Parathyroid adenoma (tissue), 2 donors: ENCODE measurements around the gene SPACDR.
"Not testable (repeated sequence)": the region's sequence is repeated elsewhere in the genome, so short reads cannot be mapped to it uniquely, and the experiment has no call there.

ENCODE experiments used
- H2AFZ ChIP-seq: fragments of 300-600 bp; sonication (generic); one replicate; pipeline ENCODE4 v1.7.0; 2017; ENCODE audit warnings: antibody characterized with exemption, mild to moderate bottlenecking
- H3K27ac ChIP-seq: fragments of 300-600 bp; sonication (generic); one replicate; pipeline ENCODE4 v1.7.0; 2017
- H3K27me3 ChIP-seq: fragments of 300-600 bp; sonication (generic); one replicate; pipeline ENCODE4 v1.7.0; 2017; ENCODE audit warnings: low read length; ENCODE audit not compliant: control insufficient read depth, insufficient read depth
- H3K36me3 ChIP-seq: fragments of 300-600 bp; sonication (generic); one replicate; pipeline ENCODE4 v1.7.0; 2017; ENCODE audit warnings: low read length; ENCODE audit not compliant: control insufficient read depth, insufficient read depth
- H3K4me1 ChIP-seq: fragments of 300-600 bp; sonication (generic); one replicate; pipeline ENCODE4 v1.7.0; 2017; ENCODE audit warnings: control low read depth
- H3K4me2 ChIP-seq: fragments of 300-600 bp; sonication (generic); one replicate; pipeline ENCODE4 v1.7.0; 2017; ENCODE audit warnings: low read length
- H3K4me3 ChIP-seq: fragments of 300-600 bp; sonication (generic); one replicate; pipeline ENCODE4 v1.7.0; 2017; ENCODE audit warnings: low read depth, low read length
- H3K79me2 ChIP-seq: fragments of 300-600 bp; sonication (generic); one replicate; pipeline ENCODE4 v1.7.0; 2017; ENCODE audit warnings: control low read depth
- H3K9ac ChIP-seq: fragments of 300-600 bp; sonication (generic); one replicate; pipeline ENCODE4 v1.7.0; 2017; ENCODE audit warnings: mild to moderate bottlenecking
- H3K9me3 ChIP-seq: fragments of 300-600 bp; sonication (generic); one replicate; pipeline ENCODE4 v1.7.0; 2017; ENCODE audit warnings: low read length; ENCODE audit not compliant: control insufficient read depth
- TF ChIP-seq, protein P1 (sequence below): fragments of 300-600 bp; sonication (generic); IDR thresholded peaks from one replicate; pipeline ENCODE4 v1.7.0; 2017; ENCODE audit warnings: antibody characterized with exemption, mild to moderate bottlenecking
- donor health status: primary hyperparathyroidism.

SPACDR gene

DNA sequence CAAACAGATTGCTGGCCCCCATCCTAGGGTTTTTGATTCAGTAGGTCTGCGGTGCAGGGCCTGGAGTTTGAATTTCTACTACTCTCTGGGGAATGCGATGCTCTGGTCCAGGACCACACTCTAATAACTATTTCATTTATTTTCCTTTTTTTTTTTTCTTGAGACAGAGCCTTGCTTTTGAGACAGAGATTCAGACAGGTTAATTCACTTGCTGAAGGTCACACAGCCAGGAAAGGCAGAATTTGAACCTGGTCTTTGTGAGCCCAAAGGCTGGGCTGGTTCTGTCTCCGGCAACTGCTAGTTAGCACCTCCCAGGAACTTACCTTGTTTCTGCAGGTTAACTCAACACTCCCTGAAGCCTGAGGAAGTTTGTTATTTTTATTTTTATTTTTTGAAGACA is 11.5 kb downstream of the SPACDR start:
- TF ChIP-seq, protein P1, sequence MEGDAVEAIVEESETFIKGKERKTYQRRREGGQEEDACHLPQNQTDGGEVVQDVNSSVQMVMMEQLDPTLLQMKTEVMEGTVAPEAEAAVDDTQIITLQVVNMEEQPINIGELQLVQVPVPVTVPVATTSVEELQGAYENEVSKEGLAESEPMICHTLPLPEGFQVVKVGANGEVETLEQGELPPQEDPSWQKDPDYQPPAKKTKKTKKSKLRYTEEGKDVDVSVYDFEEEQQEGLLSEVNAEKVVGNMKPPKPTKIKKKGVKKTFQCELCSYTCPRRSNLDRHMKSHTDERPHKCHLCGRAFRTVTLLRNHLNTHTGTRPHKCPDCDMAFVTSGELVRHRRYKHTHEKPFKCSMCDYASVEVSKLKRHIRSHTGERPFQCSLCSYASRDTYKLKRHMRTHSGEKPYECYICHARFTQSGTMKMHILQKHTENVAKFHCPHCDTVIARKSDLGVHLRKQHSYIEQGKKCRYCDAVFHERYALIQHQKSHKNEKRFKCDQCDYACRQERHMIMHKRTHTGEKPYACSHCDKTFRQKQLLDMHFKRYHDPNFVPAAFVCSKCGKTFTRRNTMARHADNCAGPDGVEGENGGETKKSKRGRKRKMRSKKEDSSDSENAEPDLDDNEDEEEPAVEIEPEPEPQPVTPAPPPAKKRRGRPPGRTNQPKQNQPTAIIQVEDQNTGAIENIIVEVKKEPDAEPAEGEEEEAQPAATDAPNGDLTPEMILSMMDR, result no peak
- H3K9ac ChIP-seq, result no peak overlapping the region
- H3K36me3 ChIP-seq, result no peaks in the 10 kb centered on the region
- H3K4me3 ChIP-seq, result no peak overlapping the region
- no peaks in the 10 kb centered on the region for H3K27me3 ChIP-seq
- no peak overlapping the region for H3K27ac ChIP-seq
- no peaks in the 10 kb centered on the region for H3K79me2 ChIP-seq
- no peak overlapping the region for H2AFZ ChIP-seq
- no peak overlapping the region for H3K4me2 ChIP-seq
- H3K9me3 ChIP-seq, result no peaks in the 10 kb centered on the region
- peaks cover 4% of the 10 kb centered on the region for H3K4me1 ChIP-seq

DNA sequence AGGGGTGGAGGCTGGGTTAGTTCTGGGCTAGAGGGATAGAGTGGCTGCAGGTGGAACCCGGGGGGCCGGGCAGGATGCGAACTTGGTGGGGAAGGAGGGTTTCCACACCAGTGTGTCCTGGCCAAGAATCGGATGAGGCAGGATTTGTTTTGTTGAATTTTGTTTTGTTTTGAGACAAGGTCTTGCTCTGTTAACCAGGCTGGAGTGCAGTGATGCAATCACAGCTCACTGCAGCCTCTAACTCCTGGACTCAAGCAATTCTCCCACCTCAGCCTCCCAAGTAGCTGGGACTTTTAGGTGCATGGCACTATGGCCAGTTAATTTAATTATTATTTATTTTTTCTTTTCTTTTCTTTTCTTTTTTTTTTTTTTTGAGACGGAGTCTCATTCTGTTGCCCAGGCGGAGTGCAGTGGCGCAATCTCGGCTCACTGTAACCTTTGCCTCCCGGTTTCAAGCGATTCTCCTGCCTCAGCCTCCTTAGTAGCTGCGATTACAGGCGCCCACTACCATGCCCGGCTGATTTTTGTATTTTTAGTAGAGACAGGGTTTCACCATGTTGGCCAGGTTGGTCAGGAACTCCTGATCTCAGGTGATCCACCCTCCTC is 14.8 kb downstream of the SPACDR start:
- H3K4me3 ChIP-seq, result peak overlapping the region; percentile 98
- H3K9me3 ChIP-seq, result no peaks in the 10 kb centered on the region
- peaks cover 7% of the 10 kb centered on the region for H3K4me1 ChIP-seq
- H3K27ac ChIP-seq, result no peak overlapping the region
- no peaks in the 10 kb centered on the region for H3K36me3 ChIP-seq
- no peaks in the 10 kb centered on the region for H3K27me3 ChIP-seq
- peak overlapping the region; percentile 98 for H3K4me2 ChIP-seq
- H2AFZ ChIP-seq, result no peak overlapping the region
- TF ChIP-seq, protein P1, result no peak
- no peak overlapping the region for H3K9ac ChIP-seq
- no peaks in the 10 kb centered on the region for H3K79me2 ChIP-seq

DNA sequence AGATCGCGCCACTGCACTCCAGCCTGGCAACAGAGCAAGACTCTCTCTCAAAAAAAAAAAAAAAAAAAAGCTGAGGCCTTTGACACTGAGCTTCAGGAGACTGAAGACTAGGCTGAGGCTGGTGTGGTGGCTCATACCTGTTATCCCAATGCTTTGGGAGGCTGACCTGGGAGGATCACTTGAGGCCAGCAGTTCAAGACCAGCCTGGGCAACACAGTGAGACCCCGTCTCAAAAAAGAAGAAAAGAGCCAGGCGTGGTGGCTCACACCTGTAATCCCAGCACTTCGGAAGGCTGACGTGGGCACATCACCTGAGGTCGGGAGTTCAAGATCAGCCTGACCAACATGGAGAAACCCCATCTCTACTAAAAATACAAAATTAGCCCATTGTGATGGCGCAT is 16.7 kb downstream of the SPACDR start:
- H2AFZ ChIP-seq, H3K9ac ChIP-seq, H3K27ac ChIP-seq, H3K4me2 ChIP-seq, H3K36me3 ChIP-seq, H3K9me3 ChIP-seq, H3K4me3 ChIP-seq, H3K4me1 ChIP-seq, H3K27me3 ChIP-seq, H3K79me2 ChIP-seq: not testable (repeated sequence)

DNA sequence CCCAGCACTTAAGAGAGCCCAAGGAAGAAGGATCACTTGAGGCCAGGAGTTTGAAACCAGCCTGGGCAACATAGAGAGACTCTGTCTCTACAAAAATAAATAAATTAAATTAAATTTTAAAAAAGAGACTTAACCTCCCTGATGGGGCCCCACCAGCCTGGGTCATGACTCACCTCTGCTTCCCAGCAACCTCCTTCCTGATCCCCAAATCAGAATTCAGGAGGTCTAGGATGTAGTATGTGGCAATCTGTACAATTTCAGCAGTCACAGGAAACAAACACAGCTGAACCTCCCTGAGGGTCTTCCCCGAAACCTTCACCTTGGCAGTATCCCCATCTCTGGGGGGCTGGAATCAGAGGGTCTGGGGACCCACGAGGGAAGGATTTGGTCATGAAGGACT is 18.0 kb downstream of the SPACDR start:
- Histone ChIP-seq H3K9me3 (no peaks in the 10 kb centered on the region), H3K4me3 (no peak overlapping the region), H2AFZ (no peak overlapping the region), H3K36me3 (no peaks in the 10 kb centered on the region), H3K4me2 (no peak overlapping the region), H3K27me3 (no peaks in the 10 kb centered on the region), H3K79me2 (no peaks in the 10 kb centered on the region), H3K4me1 (peaks cover 7% of the 10 kb centered on the region), H3K27ac (peak overlapping the region; percentile 33), H3K9ac (no peak overlapping the region)
- TF ChIP-seq, protein P1, result no peak

DNA sequence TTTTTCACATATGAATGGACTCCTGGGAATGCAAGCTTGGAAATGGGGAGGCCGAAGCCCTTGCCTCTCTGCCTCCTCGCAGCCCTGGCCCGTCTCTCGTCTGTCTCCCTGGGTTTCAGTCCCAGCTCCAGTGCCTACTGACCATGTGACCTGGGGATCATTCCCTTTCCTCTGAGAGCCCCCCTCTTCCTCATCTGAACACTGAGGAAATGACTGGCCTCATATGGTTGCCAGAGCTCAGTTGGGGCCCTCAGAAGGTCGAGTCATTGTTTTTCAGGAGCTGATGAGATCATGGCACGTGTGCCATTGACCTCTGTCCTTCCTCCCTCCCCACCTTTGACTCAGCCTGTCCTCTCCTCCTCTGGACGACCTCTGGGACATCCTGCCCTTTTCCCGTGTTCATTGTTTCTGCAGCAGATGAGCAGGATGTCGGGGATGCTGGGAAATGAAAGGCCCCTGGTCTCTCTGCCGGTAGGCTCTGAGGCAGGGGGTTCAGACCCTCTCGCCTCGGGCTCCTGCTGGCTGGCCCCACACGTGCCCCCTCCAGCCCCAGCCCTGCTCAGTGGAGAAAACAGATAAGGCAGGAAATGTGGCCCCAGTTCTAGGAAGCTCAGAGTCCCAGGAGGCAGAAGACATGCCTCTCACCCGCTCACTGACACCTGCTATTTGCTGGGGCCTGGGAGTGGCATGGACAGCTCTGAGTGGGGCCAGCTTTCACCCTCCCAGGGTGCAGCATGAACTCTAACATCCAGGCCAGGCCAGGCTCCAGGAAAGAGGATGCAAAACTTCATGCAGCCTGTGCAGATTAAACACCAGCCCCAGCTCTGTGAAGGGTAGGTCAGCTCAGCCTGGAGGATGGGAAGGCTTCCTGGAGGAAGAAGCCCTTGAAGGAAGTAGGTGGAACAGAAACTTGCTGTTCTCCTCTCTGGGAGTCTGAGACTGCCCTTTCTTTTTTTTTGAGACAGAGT is 19.5 kb downstream of the SPACDR start:
- H3K4me1 ChIP-seq, result peaks cover 3% of the 10 kb centered on the region
- no peak overlapping the region for H3K9ac ChIP-seq
- TF ChIP-seq, protein P1, result no peak
- peak overlapping the region; percentile 17 for H2AFZ ChIP-seq
- H3K36me3 ChIP-seq, result no peaks in the 10 kb centered on the region
- H3K4me2 ChIP-seq, result no peak overlapping the region
- no peak overlapping the region for H3K4me3 ChIP-seq
- H3K9me3 ChIP-seq, result no peaks in the 10 kb centered on the region
- H3K79me2 ChIP-seq, result no peaks in the 10 kb centered on the region
- no peaks in the 10 kb centered on the region for H3K27me3 ChIP-seq
- H3K27ac ChIP-seq, result peak overlapping the region; percentile 60
